HEK293T (cell line): ENCODE measurements around the gene COPS8.

Source experiments
- ARNT ChIP-seq: fragments of 450-650 bp; IDR thresholded peaks from 2 replicates; pipeline ENCODE4 v1.6.1; 2017; ENCODE audit warnings: mild to moderate bottlenecking
- BHLHE40 ChIP-seq: fragments of 450-650 bp; IDR thresholded peaks from 2 replicates; pipeline ENCODE4 v1.6.1; 2016; ENCODE audit warnings: mild to moderate bottlenecking, moderate library complexity, borderline replicate concordance
- ELF4 ChIP-seq: fragments of 450-650 bp; IDR thresholded peaks from 2 replicates; pipeline ENCODE4 v1.6.1; 2017; ENCODE audit warnings: antibody characterized with exemption
- FOXA1 ChIP-seq: fragments of 450-650 bp; IDR thresholded peaks from 2 replicates; pipeline ENCODE4 v1.6.1; 2016; ENCODE audit warnings: mild to moderate bottlenecking
- FOXK2 ChIP-seq: fragments of 450-650 bp; IDR thresholded peaks from 2 replicates; pipeline ENCODE4 v1.6.1; 2016; ENCODE audit warnings: mild to moderate bottlenecking
- FOXM1 ChIP-seq: fragments of 450-650 bp; IDR thresholded peaks from 2 replicates; pipeline ENCODE4 v1.6.1; 2017; ENCODE audit warnings: mild to moderate bottlenecking, borderline replicate concordance
- HDGF ChIP-seq: fragments of 450-650 bp; IDR thresholded peaks from 2 replicates; pipeline ENCODE4 v1.6.1; 2017; ENCODE audit warnings: antibody characterized with exemption, borderline replicate concordance
- L3MBTL2 ChIP-seq: fragments of 450-650 bp; conservative IDR thresholded peaks from 2 replicates; pipeline ENCODE4 v1.6.1; 2016; ENCODE audit warnings: mild to moderate bottlenecking
- LEF1 ChIP-seq: fragments of 450-650 bp; IDR thresholded peaks from 2 replicates; pipeline ENCODE4 v1.6.1; 2017; ENCODE audit warnings: mild to moderate bottlenecking, borderline replicate concordance
- NFRKB ChIP-seq: fragments of 450-650 bp; IDR thresholded peaks from 2 replicates; pipeline ENCODE4 v1.6.1; 2016; ENCODE audit warnings: mild to moderate bottlenecking, moderate library complexity
- SP1 ChIP-seq: fragments of 450-650 bp; IDR thresholded peaks from 2 replicates; pipeline ENCODE4 v1.6.1; 2017
- SUZ12 ChIP-seq: fragments of 450-650 bp; IDR thresholded peaks from 2 replicates; pipeline ENCODE4 v1.6.1; 2016; ENCODE audit warnings: mild to moderate bottlenecking
- TARDBP ChIP-seq: fragments of 450-650 bp; IDR thresholded peaks from 2 replicates; pipeline ENCODE4 v1.6.1; 2016
- ZNF384 ChIP-seq: fragments of 450-650 bp; IDR thresholded peaks from 2 replicates; pipeline ENCODE4 v1.6.1; 2016

DNA sequence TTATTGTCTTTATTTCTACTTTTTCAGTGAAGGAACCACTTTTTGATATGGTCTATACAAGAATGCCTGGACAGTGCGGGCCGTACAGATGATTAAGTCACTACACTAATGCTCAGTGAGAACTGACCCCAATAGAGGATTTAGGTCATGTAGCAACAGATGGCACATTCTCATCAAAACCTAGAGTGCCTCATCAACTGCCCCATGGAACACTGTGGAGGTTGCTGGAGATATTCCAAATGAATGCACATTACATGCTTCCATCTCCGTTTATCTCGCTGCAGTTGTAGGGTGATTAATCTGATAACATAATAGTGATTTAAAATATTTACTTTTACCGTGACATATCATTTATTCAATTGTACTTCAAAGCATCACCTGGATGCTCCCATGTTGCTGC lies 41.8 kb upstream of the COPS8 start:
- TF ChIP-seq FOXA1 (no peak), FOXK2 (no peak), SP1 (no peak), BHLHE40 (no peak), ZNF384 (no peak), FOXM1 (no peak), NFRKB (no peak), ARNT (no peak), LEF1 (no peak), TARDBP (no peak), ELF4 (no peak), L3MBTL2 (no peak), SUZ12 (no peak), HDGF (no peak)
